IMR-90 (cell line): ENCODE data around the gene FBXL4. TPM values are rescaled to one million over a fixed set of nuclear protein-coding genes. Genes with fewer than 3 reads are reported as not detected.

ENCODE experiments used
- ATAC-seq: fragments of 200-7000 bp; cut with Tn5 transposase; 2 replicates; pipeline ENCODE4 v1.9.1; 2020; ENCODE audit warnings: low read depth, mild to moderate bottlenecking, moderate library complexity
- BruUV-seq: library from RNA; stranded (reverse); fragments of 400-500 nt; replicated peaks from 2 replicates; lab custom pipeline; 2021; lab: Mats Ljungman, UMichigan
- CTCF ChIA-PET: fragments of 300-600 bp; formaldehyde crosslinking; extraction: SDS; loops from one replicate; lab custom pipeline; 2021; ENCODE audit warnings: antibody characterized with exemption; lab: Yijun Ruan, JAX
- POLR2A ChIA-PET: fragments of 300-600 bp; sonication (Branson Sonifier 250); formaldehyde crosslinking; loops from one replicate; lab custom pipeline; 2022; ENCODE audit warnings: antibody characterized with exemption; ENCODE audit not compliant: unreplicated experiment; lab: Charles Lee
- DNase-seq: peaks from one replicate; pipeline ENCODE4 v3.0.0; 2013
- H2AFZ ChIP-seq: replicated peaks from 2 replicates; pipeline ENCODE3; 2013; ENCODE audit warnings: low read length, mild to moderate bottlenecking; ENCODE audit not compliant: poor library complexity
- H2AK5ac ChIP-seq: 2 replicates; pipeline ENCODE4 v1.6.1; 2013; ENCODE audit warnings: low read depth, low read length, inconsistent platforms
- H2AK9ac ChIP-seq: replicated peaks from 2 replicates; pipeline ENCODE3; 2013; ENCODE audit warnings: mild to moderate bottlenecking, low read depth, low read length, moderate library complexity; ENCODE audit not compliant: poor library complexity
- H2BK120ac ChIP-seq: 2 replicates; pipeline ENCODE4 v1.6.1; 2013; ENCODE audit warnings: low read depth, low read length, inconsistent platforms
- H2BK15ac ChIP-seq: 3 replicates; pipeline ENCODE4 v1.6.1; 2013; ENCODE audit warnings: low read depth, low read length, inconsistent platforms
- H2BK20ac ChIP-seq: 2 replicates; pipeline ENCODE4 v1.6.1; 2013; ENCODE audit warnings: low read depth, mild to moderate bottlenecking, inconsistent platforms, low read length, moderate library complexity
- H2BK5ac ChIP-seq: 2 replicates; pipeline ENCODE4 v1.6.1; 2013; ENCODE audit warnings: mild to moderate bottlenecking, low read depth, low read length, inconsistent platforms; ENCODE audit not compliant: poor library complexity, severe bottlenecking
- H3K14ac ChIP-seq: replicated peaks from 2 replicates; pipeline ENCODE4 v1.6.1; 2013; ENCODE audit warnings: low read depth, low read length, inconsistent platforms
- H3K18ac ChIP-seq: 2 replicates; pipeline ENCODE4 v1.6.1; 2013; ENCODE audit warnings: low read depth, low read length, control low read depth
- H3K23ac ChIP-seq: 2 replicates; pipeline ENCODE4 v1.6.1; 2013; ENCODE audit warnings: low read depth, low read length, inconsistent platforms
- H3K27ac ChIP-seq: 2 replicates; pipeline ENCODE4 v1.5.1; 2013; ENCODE audit warnings: mild to moderate bottlenecking, control low read depth, low read length; ENCODE audit not compliant: insufficient read depth
- H3K27me3 ChIP-seq: 2 replicates; pipeline ENCODE4 v1.6.1; 2013; ENCODE audit warnings: low read length; ENCODE audit not compliant: control insufficient read depth, insufficient read depth
- H3K36me3 ChIP-seq: 2 replicates; pipeline ENCODE4 v1.6.1; 2013; ENCODE audit warnings: low read length, mixed read lengths; ENCODE audit not compliant: control insufficient read depth, insufficient read depth
- H3K4ac ChIP-seq: 2 replicates; pipeline ENCODE4 v1.6.1; 2013; ENCODE audit warnings: low read depth, low read length, inconsistent platforms
- H3K4me1 ChIP-seq: 2 replicates; pipeline ENCODE4 v1.6.1; 2013; ENCODE audit warnings: low read length, mixed read lengths; ENCODE audit not compliant: control insufficient read depth, insufficient read depth
- H3K4me2 ChIP-seq: 2 replicates; pipeline ENCODE4 v1.6.1; 2013; ENCODE audit warnings: low read depth, mild to moderate bottlenecking, control low read depth, low read length, moderate library complexity
- H3K4me3 ChIP-seq: 2 replicates; pipeline ENCODE4 v1.5.1; 2013; ENCODE audit warnings: low read depth, mild to moderate bottlenecking, control low read depth, low read length, moderate library complexity; ENCODE audit not compliant: insufficient read depth
- H3K56ac ChIP-seq: 2 replicates; pipeline ENCODE4 v1.6.1; 2013; ENCODE audit warnings: low read length, inconsistent platforms; ENCODE audit not compliant: insufficient read depth; ENCODE audit errors: extremely low read depth
- H3K79me1 ChIP-seq, 2 experiments: 2 replicates each; pipeline ENCODE4 v1.6.1; 2013; ENCODE audit warnings: low read length in 2 of 2, inconsistent platforms in 1 of 2, low read depth in 1 of 2
- H3K9ac ChIP-seq: 2 replicates; pipeline ENCODE4 v1.6.1; 2013; ENCODE audit warnings: low read depth, low read length, control low read depth
- H3K9me1 ChIP-seq: 2 replicates; pipeline ENCODE4 v1.6.1; 2013; ENCODE audit warnings: low read length, inconsistent platforms; ENCODE audit not compliant: insufficient read depth
- H3K9me3 ChIP-seq: 2 replicates; pipeline ENCODE4 v1.6.1; 2013; ENCODE audit warnings: low read length; ENCODE audit not compliant: control insufficient read depth, insufficient read depth
- H4K20me1 ChIP-seq: 2 replicates; pipeline ENCODE4 v1.6.1; 2013; ENCODE audit warnings: low read length, inconsistent platforms; ENCODE audit not compliant: insufficient read depth
- H4K5ac ChIP-seq: 2 replicates; pipeline ENCODE4 v1.6.1; 2013; ENCODE audit warnings: mild to moderate bottlenecking, low read depth, low read length, control low read depth
- H4K8ac ChIP-seq, 2 experiments: 2 replicates each; pipeline ENCODE4 v1.6.1; 2013; ENCODE audit warnings: low read depth in 2 of 2, low read length in 2 of 2, control low read depth in 1 of 2, inconsistent platforms in 1 of 2
- H4K91ac ChIP-seq: 2 replicates; pipeline ENCODE4 v1.6.1; 2013; ENCODE audit warnings: low read depth, low read length, inconsistent platforms; ENCODE audit not compliant: insufficient read depth
- CTCF ChIP-seq: conservative IDR thresholded peaks from 2 replicates; pipeline ENCODE4 v1.5.1; 2012; ENCODE audit warnings: mild to moderate bottlenecking, low read depth, low read length, improper control_type of control experiment
- MAZ ChIP-seq: IDR thresholded peaks from 2 replicates; pipeline ENCODE4 v1.6.1; 2012; ENCODE audit warnings: low read depth, mild to moderate bottlenecking, low read length, improper control_type of control experiment, moderate library complexity, borderline replicate concordance
- USF2 ChIP-seq: fragments of 150-350 bp; IDR thresholded peaks from 2 replicates; pipeline ENCODE4 v1.6.1; 2017; ENCODE audit warnings: mild to moderate bottlenecking, antibody characterized with exemption, low read length, low read depth
- WGBS, 2 experiments: methylation state at CpG; one replicate each; pipeline versions ENCODE4 v1.1.5 to v1.1.7; 2013; ENCODE audit warnings: missing lambda C conversion rate in 2 of 2; ENCODE audit not compliant: insufficient read length in 1 of 2; ENCODE audit errors: extremely low coverage in 2 of 2; 5-methylcytosine and 5-hydroxymethylcytosine counted together
- dilution Hi-C: fragments of 300-500 bp; cut with HindIII; formaldehyde crosslinking; loops from one replicate; pipeline ENCODE4 v1.14.3; 2018; ENCODE audit warnings: low sequenced_read_pairs; ENCODE audit not compliant: unreplicated experiment
- in situ Hi-C: fragments of 300-500 bp; cut with MboI; formaldehyde crosslinking; loops from 3 replicates; pipeline ENCODE4 v1.14.3; 2019; ENCODE audit warnings: low sequenced_read_pairs, inconsistent platforms, mixed read lengths
- intact Hi-C: fragments of 100-400 bp; cut with micrococcal nuclease; formaldehyde crosslinking; loops from 2 replicates; pipeline ENCODE4 v1.10.0; 2022
- polyA plus RNA-seq, 3 experiments: library from polyadenylated mRNA; depleted of rRNA; stranded (reverse); fragments of >200 nt; gene quantifications; 2 replicates each; pipeline ENCODE4 v1.2.3, GENCODE V29; 2012; ENCODE audit warnings: low replicate concordance in 1 of 3
- total RNA-seq: library from RNA; depleted of rRNA; stranded (reverse); fragments of >200 nt; gene quantifications from 2 replicates; pipeline ENCODE4 v1.2.3, GENCODE V29; 2012

Gene FBXL4
- total and polyA plus RNA-seq, 2 of the 4 experiments (the other 2 are of a cell fraction) = 7.8 to 17.6 TPM

GRCh38 chr6:98871057-98871456 is 76.7 kb downstream of the FBXL4 start:
- Histone ChIP-seq H2BK120ac (no peak overlapping the region), H3K27me3 (no peaks in the 10 kb centered on the region), H3K18ac (no peak overlapping the region), H3K79me1 (no peaks in the 10 kb centered on the region), H2AFZ (no peak overlapping the region), H3K9me1 (no peaks in the 10 kb centered on the region), H3K23ac (no peak overlapping the region), H3K9me3 (no peaks in the 10 kb centered on the region), H4K20me1 (no peaks in the 10 kb centered on the region), H4K8ac (no peak overlapping the region), H3K56ac (no peak overlapping the region), H3K9ac (no peak overlapping the region), H2BK20ac (no peak overlapping the region), H2BK15ac (no peak overlapping the region), H3K4me3 (no peak overlapping the region), H3K4ac (no peak overlapping the region), H3K14ac (no peak overlapping the region), H3K4me1 (no peaks in the 10 kb centered on the region), H2BK5ac (no peak overlapping the region), H2AK9ac (no peak overlapping the region), H3K27ac (no peak overlapping the region), H3K36me3 (no peaks in the 10 kb centered on the region), H4K5ac (no peak overlapping the region), H4K91ac (no peak overlapping the region), H3K4me2 (no peak overlapping the region), H2AK5ac (no peak overlapping the region)
- CTCF ChIA-PET = no interaction called here
- in situ Hi-C loops (no loop called here), intact Hi-C loops (no loop called here), dilution Hi-C loops (no loop called here)
- BruUV-seq = TSS peak; percentile 16
- no peak for ATAC-seq
- no CpG with 5 or more reads among the region's 3 CpGs for WGBS, 2 experiments
- TF ChIP-seq USF2 (no peak), CTCF (no peak), MAZ (no peak)
- POLR2A ChIA-PET = no interaction called here
- no peak for DNase-seq
